ENCODE measurements around the gene HDAC4.

GRCh38 chr2:239386001-239386670, 14.7 kb downstream of the HDAC4 start:
- no peak for TF ChIP-seq POLR2AphosphoS5 (IDR thresholded peaks at IDR 0.05; ENCODE audit: low read depth, low read length)
- TF ChIP-seq CTCF (IDR thresholded peaks at IDR 0.05), result no peak
- TF ChIP-seq, protein P1, sequence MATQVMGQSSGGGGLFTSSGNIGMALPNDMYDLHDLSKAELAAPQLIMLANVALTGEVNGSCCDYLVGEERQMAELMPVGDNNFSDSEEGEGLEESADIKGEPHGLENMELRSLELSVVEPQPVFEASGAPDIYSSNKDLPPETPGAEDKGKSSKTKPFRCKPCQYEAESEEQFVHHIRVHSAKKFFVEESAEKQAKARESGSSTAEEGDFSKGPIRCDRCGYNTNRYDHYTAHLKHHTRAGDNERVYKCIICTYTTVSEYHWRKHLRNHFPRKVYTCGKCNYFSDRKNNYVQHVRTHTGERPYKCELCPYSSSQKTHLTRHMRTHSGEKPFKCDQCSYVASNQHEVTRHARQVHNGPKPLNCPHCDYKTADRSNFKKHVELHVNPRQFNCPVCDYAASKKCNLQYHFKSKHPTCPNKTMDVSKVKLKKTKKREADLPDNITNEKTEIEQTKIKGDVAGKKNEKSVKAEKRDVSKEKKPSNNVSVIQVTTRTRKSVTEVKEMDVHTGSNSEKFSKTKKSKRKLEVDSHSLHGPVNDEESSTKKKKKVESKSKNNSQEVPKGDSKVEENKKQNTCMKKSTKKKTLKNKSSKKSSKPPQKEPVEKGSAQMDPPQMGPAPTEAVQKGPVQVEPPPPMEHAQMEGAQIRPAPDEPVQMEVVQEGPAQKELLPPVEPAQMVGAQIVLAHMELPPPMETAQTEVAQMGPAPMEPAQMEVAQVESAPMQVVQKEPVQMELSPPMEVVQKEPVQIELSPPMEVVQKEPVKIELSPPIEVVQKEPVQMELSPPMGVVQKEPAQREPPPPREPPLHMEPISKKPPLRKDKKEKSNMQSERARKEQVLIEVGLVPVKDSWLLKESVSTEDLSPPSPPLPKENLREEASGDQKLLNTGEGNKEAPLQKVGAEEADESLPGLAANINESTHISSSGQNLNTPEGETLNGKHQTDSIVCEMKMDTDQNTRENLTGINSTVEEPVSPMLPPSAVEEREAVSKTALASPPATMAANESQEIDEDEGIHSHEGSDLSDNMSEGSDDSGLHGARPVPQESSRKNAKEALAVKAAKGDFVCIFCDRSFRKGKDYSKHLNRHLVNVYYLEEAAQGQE (IDR thresholded peaks at IDR 0.05; ENCODE audit: insufficient read depth in 1 of 2, low read depth in 2 of 2, low read length in 1 of 2), result no peak
